OCI-LY3 (cell line): ENCODE data around the gene PRDX6.

Experiments
- H2AFZ ChIP-seq: fragments of 200-600, 300-600 bp; shearing (Covaris generic); 2 replicates; pipeline ENCODE4 v1.6.0; 2014; ENCODE audit warnings: antibody characterized with exemption, low read depth, low read length
- H3K27ac ChIP-seq: fragments of 200-600, 300-600 bp; sonication (generic); 2 replicates; pipeline ENCODE4 v1.5.1; 2014; ENCODE audit warnings: mild to moderate bottlenecking, low read length, moderate library complexity, mixed read lengths
- H3K27me3 ChIP-seq: fragments of 200-600, 300-600 bp; sonication (generic); 2 replicates; pipeline ENCODE4 v1.6.1; 2014; ENCODE audit warnings: low read depth, low read length, mixed read lengths
- H3K36me3 ChIP-seq: fragments of 200-600, 300-600 bp; sonication (generic); replicated peaks from 2 replicates; pipeline ENCODE3; 2014; ENCODE audit warnings: low read depth, low read length, mixed read lengths
- H3K4me1 ChIP-seq: fragments of 300-600, 200-600 bp; sonication (generic); 2 replicates; pipeline ENCODE4 v1.6.1; 2014; ENCODE audit warnings: low read length, mixed read lengths
- H3K4me2 ChIP-seq: fragments of 200-600, 300-600 bp; sonication (generic); 2 replicates; pipeline ENCODE4 v1.6.1; 2014; ENCODE audit warnings: low read length, mixed read lengths
- H3K4me3 ChIP-seq: fragments of 300-600, 200-600 bp; sonication (generic); 2 replicates; pipeline ENCODE4 v1.5.1; 2014; ENCODE audit warnings: antibody characterized with exemption, mild to moderate bottlenecking, low read length, moderate library complexity
- H3K79me2 ChIP-seq: fragments of 300-600, 200-600 bp; shearing (Covaris generic); 2 replicates; pipeline ENCODE4 v1.6.1; 2014; ENCODE audit warnings: mild to moderate bottlenecking, low read length, mixed read lengths
- H3K9ac ChIP-seq: fragments of 300-600, 200-600 bp; shearing (Covaris generic); 2 replicates; pipeline ENCODE4 v1.6.0; 2014; ENCODE audit warnings: mild to moderate bottlenecking, low read length, moderate library complexity
- H3K9me3 ChIP-seq: fragments of 200-600, 300-600 bp; shearing (Covaris generic); 2 replicates; pipeline ENCODE4 v1.6.1; 2014; ENCODE audit warnings: low read length, mixed read lengths; ENCODE audit not compliant: insufficient read depth
- H4K20me1 ChIP-seq: fragments of 200-600, 300-600 bp; sonication (generic); 2 replicates; pipeline ENCODE4 v1.6.1; 2016; ENCODE audit warnings: low read length, mixed read lengths; ENCODE audit not compliant: insufficient read depth
- CTCF ChIP-seq: fragments of 200-600, 300-600 bp; sonication (generic); IDR thresholded peaks from 2 replicates; pipeline ENCODE4 v1.5.1; 2014; ENCODE audit warnings: antibody characterized with exemption, low read length, low read depth
- EZH2phosphoT487 ChIP-seq: fragments of 200-600 bp; shearing (Covaris generic); IDR thresholded peaks from 2 replicates; pipeline ENCODE4 v1.6.1; 2018; ENCODE audit warnings: antibody characterized with exemption, mixed run types, low read depth

PRDX6 gene

DNA sequence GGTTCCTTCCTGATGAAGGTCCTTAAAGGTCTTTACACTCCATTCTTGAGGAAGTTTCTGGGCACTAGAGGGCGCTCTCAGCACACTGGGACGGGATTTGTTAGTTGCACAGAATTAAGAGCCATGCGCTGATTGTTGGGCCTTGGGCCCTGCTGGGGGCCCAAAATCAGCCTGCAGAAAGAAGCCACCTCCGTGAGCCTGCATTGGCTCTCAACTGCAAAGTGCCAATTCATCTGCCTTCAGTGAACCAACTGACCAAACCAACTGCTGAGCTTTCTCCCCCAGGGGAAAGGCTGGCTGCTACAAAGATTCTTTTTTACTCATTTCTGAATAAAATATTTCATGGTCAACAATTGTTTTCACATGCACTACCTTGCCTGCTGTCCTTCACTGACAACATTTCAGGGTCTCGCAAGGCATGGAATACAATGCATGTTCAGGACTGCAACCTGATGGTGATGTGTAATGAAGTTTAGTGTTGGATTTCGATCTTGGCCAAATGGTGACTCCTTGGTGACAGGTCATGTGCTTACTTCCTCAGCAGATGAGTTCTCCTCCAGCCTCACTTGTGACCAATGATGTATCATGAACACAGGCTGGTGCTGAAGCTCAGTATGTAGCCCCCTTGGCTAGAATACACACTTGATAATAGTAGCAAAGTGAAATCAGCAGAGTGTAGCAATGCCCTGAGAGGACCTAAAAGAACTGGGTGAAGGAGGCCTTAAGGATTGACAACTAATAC lies 45.7 kb upstream of the PRDX6 start:
- no peaks in the 10 kb centered on the region for H3K9me3 ChIP-seq
- no peak overlapping the region for H3K9ac ChIP-seq
- no peak overlapping the region for H3K4me2 ChIP-seq
- H4K20me1 ChIP-seq, result no peaks in the 10 kb centered on the region
- no peaks in the 10 kb centered on the region for H3K27me3 ChIP-seq
- no peaks in the 10 kb centered on the region for H3K79me2 ChIP-seq
- H2AFZ ChIP-seq, result no peak overlapping the region
- no peak overlapping the region for H3K27ac ChIP-seq
- H3K4me1 ChIP-seq, result peaks cover 20% of the 10 kb centered on the region
- peak; percentile 99 for TF ChIP-seq CTCF
- TF ChIP-seq EZH2phosphoT487, result no peak
- H3K36me3 ChIP-seq, result no peaks in the 10 kb centered on the region
- no peak overlapping the region for H3K4me3 ChIP-seq

DNA sequence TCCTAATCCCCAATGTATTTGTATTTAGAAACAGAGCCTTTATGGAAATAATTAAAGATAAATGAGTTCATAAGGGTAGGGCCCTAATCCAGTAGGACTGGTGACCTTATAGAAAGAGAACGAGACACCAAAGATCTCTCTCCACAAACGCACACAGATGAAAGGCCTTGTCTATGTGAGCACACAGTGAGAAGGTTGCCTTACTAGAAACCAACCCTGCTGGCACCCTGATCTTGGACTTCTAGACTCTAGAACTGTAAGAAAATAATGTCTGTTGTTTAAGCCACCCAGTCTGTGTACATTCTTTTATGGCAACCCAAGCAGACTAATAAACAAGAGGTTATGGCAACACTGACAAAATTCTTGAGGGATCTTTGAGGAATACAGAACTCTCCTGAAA lies 44.8 kb upstream of the PRDX6 start:
- Histone ChIP-seq H4K20me1 (no peaks in the 10 kb centered on the region), H3K36me3 (no peaks in the 10 kb centered on the region), H3K9ac (no peak overlapping the region), H3K4me2 (no peak overlapping the region), H3K4me1 (peaks cover 20% of the 10 kb centered on the region), H2AFZ (no peak overlapping the region), H3K27ac (no peak overlapping the region), H3K27me3 (no peaks in the 10 kb centered on the region), H3K79me2 (no peaks in the 10 kb centered on the region), H3K4me3 (no peak overlapping the region), H3K9me3 (no peaks in the 10 kb centered on the region)
- no peak for TF ChIP-seq CTCF
- no peak for TF ChIP-seq EZH2phosphoT487

- no peak overlapping the region for H3K9ac ChIP-seq
- no peak overlapping the region for H3K4me3 ChIP-seq
- no peak overlapping the region for H3K4me2 ChIP-seq
- no peaks in the 10 kb centered on the region for H4K20me1 ChIP-seq
- H3K9me3 ChIP-seq, result no peaks in the 10 kb centered on the region
- TF ChIP-seq EZH2phosphoT487 (no peak), CTCF (no peak)
- H3K4me1 ChIP-seq, result peaks cover 20% of the 10 kb centered on the region
- H2AFZ ChIP-seq, result no peak overlapping the region
- H3K27ac ChIP-seq, result no peak overlapping the region
- no peaks in the 10 kb centered on the region for H3K27me3 ChIP-seq
- no peaks in the 10 kb centered on the region for H3K79me2 ChIP-seq
- no peaks in the 10 kb centered on the region for H3K36me3 ChIP-seq
Measured at GRCh38 chr1:173433751-173434326, 43.3 kb upstream of the PRDX6 start.

GRCh38 chr1:173436841-173437428 lies 40.2 kb upstream of the PRDX6 start:
- Histone ChIP-seq H3K4me3 (no peak overlapping the region), H3K36me3 (no peaks in the 10 kb centered on the region), H3K79me2 (no peaks in the 10 kb centered on the region), H2AFZ (no peak overlapping the region), H3K4me1 (no peaks in the 10 kb centered on the region), H3K27ac (no peak overlapping the region), H3K9ac (no peak overlapping the region), H4K20me1 (no peaks in the 10 kb centered on the region), H3K9me3 (no peaks in the 10 kb centered on the region), H3K27me3 (no peaks in the 10 kb centered on the region), H3K4me2 (no peak overlapping the region)
- TF ChIP-seq EZH2phosphoT487 (no peak), CTCF (no peak)
